ENCODE data around the gene CD79A. TPM values are rescaled to one million over a fixed set of nuclear protein-coding genes. Genes with fewer than 3 reads are reported as not detected.

Gene CD79A
- total and polyA plus RNA-seq, 4 experiments from 2014 or later = 0.93 to 29.7 (median 3.2) TPM

GRCh38 chr19:41869374-41869955 lies 7.6 kb upstream of the CD79A start:
- Mint-ChIP-seq H3K4me1 (peaks cover 34 to 84% (median 60%) of the 10 kb centered on the region in 4 donors), H3K36me3 (peaks cover 20 to 52% of the 10 kb centered on the region in 2 donors), H3K4me3 (peak overlapping the region in 1 of 8 donors; percentile 20), H3K9me3 (peaks cover 0 to 2% (median 0%) of the 10 kb centered on the region in 8 donors), H3K27ac (peak overlapping the region; percentile 48 to 95 (median 86)), H3K27me3 (no peaks in the 10 kb centered on the region)
- POLR2A ChIA-PET (ENCODE audit: partially characterized antibody) = interaction anchor here (4.6 to 11.3 kb wide), 5 partner anchors 8 to 61 kb away, joined by 26 to 579 read pairs (median 103); partner anchors contain the start of genes ARHGEF1, ERFL and RPS19
- no peaks in the 10 kb centered on the region for H3K9me3 ChIP-seq (ENCODE audit: control insufficient read depth in 1 of 2, low read length in 2 of 2)
- intact Hi-C loops (cut with micrococcal nuclease) = no loop called here
- H3K27me3 ChIP-seq (ENCODE audit: insufficient read depth, low read length) = no peaks in the 10 kb centered on the region
- no peak overlapping the region for H3K4me3 ChIP-seq (ENCODE audit: low read length in 2 of 2)
- DNase-seq = peak in 1 of 5 donors; percentile 34
- peaks cover 44% of the 10 kb centered on the region for H3K36me3 ChIP-seq (ENCODE audit: insufficient read depth, low read length)
- H3K27ac ChIP-seq (ENCODE audit: low read depth, low read length) = peak overlapping the region; percentile 34
- CTCF ChIA-PET (ENCODE audit: partially characterized antibody) = interaction anchor here (1.5 to 9.0 kb wide), 3 partner anchors 7 to 82 kb away, joined by 4 to 125 read pairs (median 61); partner anchors contain the start of gene RPS19
- peaks cover 94% of the 10 kb centered on the region for H3K4me1 ChIP-seq (ENCODE audit: insufficient read depth, low read length)

- H3K27ac ChIP-seq (ENCODE audit: low read depth, low read length) = peak overlapping the region; percentile 34
- Mint-ChIP-seq H3K9me3 (peaks cover 0 to 2% (median 0%) of the 10 kb centered on the region in 8 donors), H3K27me3 (no peaks in the 10 kb centered on the region), H3K27ac (peak overlapping the region; percentile 85 to 99 (median 87)), H3K4me3 (peak overlapping the region in 5 of 8 donors; percentile 35 to 71 (median 50)), H3K36me3 (peaks cover 16 to 46% of the 10 kb centered on the region in 2 donors), H3K4me1 (peaks cover 35 to 88% (median 59%) of the 10 kb centered on the region in 4 donors)
- H3K27me3 ChIP-seq (ENCODE audit: insufficient read depth, low read length) = no peaks in the 10 kb centered on the region
- H3K4me1 ChIP-seq (ENCODE audit: insufficient read depth, low read length) = peaks cover 91% of the 10 kb centered on the region
- no peak overlapping the region for H3K4me3 ChIP-seq (ENCODE audit: low read length in 2 of 2)
- H3K9me3 ChIP-seq (ENCODE audit: control insufficient read depth in 1 of 2, low read length in 2 of 2) = no peaks in the 10 kb centered on the region
- ChIA-PET POLR2A (ENCODE audit: partially characterized antibody) (interaction anchor here (1.4 to 11.3 kb wide), 8 partner anchors 9 to 87 kb away, joined by 3 to 579 read pairs (median 39); partner anchors contain the start of genes ARHGEF1, ERFL, RABAC1 and RPS19), CTCF (ENCODE audit: partially characterized antibody) (interaction anchor here (1.5 to 9.0 kb wide), 7 partner anchors 8 to 81 kb away, joined by 3 to 142 read pairs (median 61); partner anchors contain the start of genes ERFL and RPS19)
- H3K36me3 ChIP-seq (ENCODE audit: insufficient read depth, low read length) = peaks cover 35% of the 10 kb centered on the region
- intact Hi-C loops (cut with micrococcal nuclease) = no loop called here
- peak in 1 of 5 donors; percentile 50 for DNase-seq
These were observed 6.6 kb upstream of the CD79A start for GRCh38 chr19:41870401-41870873.

- POLR2A ChIA-PET (ENCODE audit: partially characterized antibody) = interaction anchor here (0.6 to 11.3 kb wide), 16 partner anchors 10 to 86 kb away, joined by 3 to 579 read pairs (median 18); partner anchors contain the start of genes ARHGEF1, ERFL, RABAC1 and RPS19
- peaks cover 13 to 40% of the 10 kb centered on the region in 2 donors for H3K36me3 Mint-ChIP-seq
- peak; percentile 71 to 83 (median 80) for DNase-seq
- Histone ChIP-seq H3K27me3 (ENCODE audit: insufficient read depth, low read length) (no peaks in the 10 kb centered on the region), H3K27ac (ENCODE audit: low read depth, low read length) (peak overlapping the region; percentile 66), H3K4me3 (ENCODE audit: low read length in 2 of 2) (peak overlapping the region in 1 of 2 donors; percentile 27), H3K9me3 (ENCODE audit: control insufficient read depth in 1 of 2, low read length in 2 of 2) (no peaks in the 10 kb centered on the region), H3K36me3 (ENCODE audit: insufficient read depth, low read length) (peaks cover 28% of the 10 kb centered on the region), H3K4me1 (ENCODE audit: insufficient read depth, low read length) (peaks cover 95% of the 10 kb centered on the region)
- intact Hi-C loops (cut with micrococcal nuclease) = loop anchor here (1.0 kb wide), 1 partner anchor 11 kb away; the partner anchor contains the start of gene RPS19
- H3K27me3 Mint-ChIP-seq = no peaks in the 10 kb centered on the region
- peaks cover 0 to 2% (median 0%) of the 10 kb centered on the region in 8 donors for H3K9me3 Mint-ChIP-seq
- H3K4me3 Mint-ChIP-seq = peak overlapping the region; percentile 68 to 88 (median 82)
- CTCF ChIA-PET (ENCODE audit: partially characterized antibody) = interaction anchor here (0.7 to 9.0 kb wide), 12 partner anchors 10 to 80 kb away, joined by 3 to 142 read pairs (median 11); partner anchors contain the start of genes ERFL and RPS19
- peak overlapping the region; percentile 94 to 99 (median 96) for H3K27ac Mint-ChIP-seq
- H3K4me1 Mint-ChIP-seq = peaks cover 41 to 94% (median 62%) of the 10 kb centered on the region in 4 donors
These were observed 5.3 kb upstream of the CD79A start for GRCh38 chr19:41871573-41872383.

- no peaks in the 10 kb centered on the region for H3K27me3 ChIP-seq (ENCODE audit: insufficient read depth, low read length)
- ChIA-PET CTCF (ENCODE audit: partially characterized antibody) (interaction anchor here (0.7 to 9.0 kb wide), 14 partner anchors 10 to 79 kb away, joined by 3 to 142 read pairs (median 8); partner anchors contain the start of gene RPS19), POLR2A (ENCODE audit: partially characterized antibody) (interaction anchor here (1.2 to 11.3 kb wide), 17 partner anchors 11 to 85 kb away, joined by 3 to 579 read pairs (median 9); partner anchors contain the start of genes ARHGEF1, ERFL, RABAC1 and RPS19)
- peak overlapping the region in 6 of 8 donors; percentile 10 to 85 (median 40) for H3K4me3 Mint-ChIP-seq
- peaks cover 98% of the 10 kb centered on the region for H3K4me1 ChIP-seq (ENCODE audit: insufficient read depth, low read length)
- intact Hi-C loops (cut with micrococcal nuclease) = no loop called here
- peak in 1 of 5 donors; percentile 44 for DNase-seq
- peak overlapping the region in 1 of 2 donors; percentile 27 for H3K4me3 ChIP-seq (ENCODE audit: low read length in 2 of 2)
- H3K9me3 Mint-ChIP-seq = peaks cover 0 to 2% (median 0%) of the 10 kb centered on the region in 8 donors
- no peaks in the 10 kb centered on the region for H3K27me3 Mint-ChIP-seq
- H3K4me1 Mint-ChIP-seq = peaks cover 46 to 97% (median 68%) of the 10 kb centered on the region in 4 donors
- peaks cover 28% of the 10 kb centered on the region for H3K36me3 ChIP-seq (ENCODE audit: insufficient read depth, low read length)
- H3K36me3 Mint-ChIP-seq = peaks cover 13 to 40% of the 10 kb centered on the region in 2 donors
- peak overlapping the region; percentile 70 to 99 (median 95) for H3K27ac Mint-ChIP-seq
- H3K27ac ChIP-seq (ENCODE audit: low read depth, low read length) = peak overlapping the region; percentile 66
- no peaks in the 10 kb centered on the region for H3K9me3 ChIP-seq (ENCODE audit: control insufficient read depth in 1 of 2, low read length in 2 of 2)
These were observed 4.7 kb upstream of the CD79A start for GRCh38 chr19:41872384-41872774.

GRCh38 chr19:41872775-41873647 lies 4.1 kb upstream of the CD79A start:
- Histone ChIP-seq H3K27me3 (ENCODE audit: insufficient read depth, low read length) (no peaks in the 10 kb centered on the region), H3K9me3 (ENCODE audit: control insufficient read depth in 1 of 2, low read length in 2 of 2) (no peaks in the 10 kb centered on the region), H3K36me3 (ENCODE audit: insufficient read depth, low read length) (peaks cover 24% of the 10 kb centered on the region), H3K4me3 (ENCODE audit: low read length in 2 of 2) (no peak overlapping the region), H3K4me1 (ENCODE audit: insufficient read depth, low read length) (peaks cover 98% of the 10 kb centered on the region), H3K27ac (ENCODE audit: low read depth, low read length) (peak overlapping the region; percentile 66)
- peak overlapping the region; percentile 26 to 85 (median 68) for H3K4me3 Mint-ChIP-seq
- DNase-seq = peak; percentile 59 to 70 (median 63)
- CTCF ChIA-PET (ENCODE audit: partially characterized antibody) = interaction anchor here (0.6 to 9.0 kb wide), 19 partner anchors 9 to 1651 kb away, joined by 3 to 142 read pairs (median 8); partner anchors contain the start of gene RPS19
- peaks cover 45 to 97% (median 68%) of the 10 kb centered on the region in 4 donors for H3K4me1 Mint-ChIP-seq
- H3K9me3 Mint-ChIP-seq = peaks cover 0 to 2% (median 0%) of the 10 kb centered on the region in 8 donors
- peak overlapping the region; percentile 92 to 99 (median 95) for H3K27ac Mint-ChIP-seq
- intact Hi-C loops (cut with micrococcal nuclease) = loop anchor here (1.0 kb wide), 2 partner anchors 62 to 78 kb away; no protein-coding TSS in a partner anchor
- POLR2A ChIA-PET (ENCODE audit: partially characterized antibody) = interaction anchor here (1.0 to 11.3 kb wide), 19 partner anchors 12 to 85 kb away, joined by 3 to 579 read pairs (median 17); partner anchors contain the start of genes ARHGEF1, ERFL, RABAC1 and RPS19
- H3K36me3 Mint-ChIP-seq = peaks cover 9 to 33% of the 10 kb centered on the region in 2 donors
- no peaks in the 10 kb centered on the region for H3K27me3 Mint-ChIP-seq
